Keratinocyte (primary cell): ENCODE data around the gene VWA5A. TPM values are rescaled to one million over a fixed set of nuclear protein-coding genes. Genes with fewer than 3 reads are reported as not detected.
A peak's percentile ranks its signal among the peaks of the same experiment; 100 is the strongest.

Experiments
- DNase-seq: peaks from one replicate; pipeline ENCODE4 v3.0.0-alpha.2; 2011; ENCODE audit warnings: low read depth, missing footprints, low spot score
- FAIRE-seq: peaks from 2 replicates; lab custom pipeline; 2011; peaks lifted over from hg19 to GRCh38; lab: Jason Lieb, UNC
- H2AFZ ChIP-seq: 2 replicates; pipeline ENCODE4 v1.6.0; 2012; ENCODE audit warnings: low read length, control low read depth, inconsistent platforms; ENCODE audit not compliant: control insufficient read depth
- H3K27ac ChIP-seq: 2 replicates; pipeline ENCODE4 v1.5.1; 2011; ENCODE audit warnings: low read length; ENCODE audit not compliant: control insufficient read depth, insufficient read depth
- H3K27me3 ChIP-seq: 3 replicates; pipeline ENCODE4 v1.6.0; 2011; ENCODE audit warnings: low read length; ENCODE audit not compliant: control insufficient read depth, insufficient read depth; ENCODE audit errors: extremely low read depth
- H3K36me3 ChIP-seq, 2 experiments: 2 replicates in 1 of 2; 3 replicates in 1 of 2; pipeline ENCODE4 v1.5.1; 2011; ENCODE audit warnings: low read length in 2 of 2, mild to moderate bottlenecking in 1 of 2; ENCODE audit not compliant: control insufficient read depth in 2 of 2, insufficient read depth in 2 of 2; ENCODE audit errors: extremely low read depth in 1 of 2
- H3K4me1 ChIP-seq: 3 replicates; pipeline ENCODE4 v1.5.1; 2011; ENCODE audit warnings: low read length; ENCODE audit not compliant: control insufficient read depth, insufficient read depth; ENCODE audit errors: extremely low read depth
- H3K4me2 ChIP-seq: 3 replicates; pipeline ENCODE4 v1.6.0; 2011; ENCODE audit warnings: low read depth, low read length; ENCODE audit not compliant: control insufficient read depth, insufficient read depth; ENCODE audit errors: extremely low read depth
- H3K4me3 ChIP-seq, 3 experiments: fragments of 200-600 bp in 1 of 3; sonication (generic) in 1 of 3; 2 replicates in 2 of 3; 3 replicates in 1 of 3; pipeline ENCODE4 v1.5.1; 2011 to 2016; ENCODE audit warnings: low read length in 3 of 3, mild to moderate bottlenecking in 3 of 3, control low read depth in 2 of 3, inconsistent platforms in 1 of 3, low read depth in 1 of 3, mixed read lengths in 1 of 3, mixed run types in 1 of 3, moderate library complexity in 1 of 3; ENCODE audit not compliant: control insufficient read depth in 2 of 3, insufficient read depth in 2 of 3; ENCODE audit errors: extremely low read depth in 1 of 3
- H3K79me2 ChIP-seq: 2 replicates; pipeline ENCODE4 v1.6.0; 2012; ENCODE audit warnings: low read length; ENCODE audit not compliant: control insufficient read depth, insufficient read depth
- H3K9ac ChIP-seq: 3 replicates; pipeline ENCODE4 v1.6.0; 2011; ENCODE audit warnings: low read length; ENCODE audit not compliant: control insufficient read depth, insufficient read depth; ENCODE audit errors: extremely low read depth
- H3K9me1 ChIP-seq: 3 replicates; pipeline ENCODE4 v1.6.0; 2011; ENCODE audit warnings: low read length; ENCODE audit not compliant: control insufficient read depth, insufficient read depth; ENCODE audit errors: extremely low read depth
- H3K9me3 ChIP-seq: 2 replicates; pipeline ENCODE4 v1.5.1; 2012; ENCODE audit warnings: low read depth, low read length; ENCODE audit not compliant: control insufficient read depth
- H4K20me1 ChIP-seq: 3 replicates; pipeline ENCODE4 v1.6.0; 2011; ENCODE audit warnings: low read length; ENCODE audit not compliant: control insufficient read depth, insufficient read depth; ENCODE audit errors: extremely low read depth
- CTCF ChIP-seq, 3 experiments: IDR thresholded peaks in 1 of 3; conservative IDR thresholded peaks in 1 of 3; optimal IDR thresholded peaks in 1 of 3; 2 replicates in 2 of 3; 3 replicates in 1 of 3; pipeline versions ENCODE3 to v1.5.1; 2011; ENCODE audit warnings: low read length in 3 of 3, mild to moderate bottlenecking in 3 of 3, moderate library complexity in 2 of 3, control low read depth in 1 of 3, inconsistent platforms in 1 of 3; ENCODE audit not compliant: insufficient read depth in 2 of 3; ENCODE audit errors: extremely low read depth in 1 of 3
- EZH2 ChIP-seq: IDR thresholded peaks from one replicate; pipeline ENCODE4 v1.6.1; 2012; ENCODE audit warnings: inconsistent platforms, mild to moderate bottlenecking, low read length, moderate library complexity
- dilution Hi-C: fragments of 300-500 bp; cut with MboI; formaldehyde crosslinking; loops from one replicate; pipeline ENCODE4 v1.7.0; 2020; ENCODE audit warnings: low sequenced_read_pairs; ENCODE audit not compliant: extremely low pct_ligation_motif_present
- polyA plus RNA-seq, 5 experiments: library from polyadenylated mRNA; depleted of rRNA in 3 of 5; stranded (reverse) in 3 of 5; stranded (forward) in 1 of 5; unstranded in 1 of 5; fragments of >200 nt; gene quantifications; 1 replicate in 1 of 5; 2 replicates in 3 of 5; 3 replicates in 1 of 5; pipeline versions ENCODE4 v1.2.1 to v1.2.3, GENCODE V29; 2011 to 2012; ENCODE audit warnings: missing spikeins in 2 of 5, low read depth in 1 of 5, low replicate concordance in 1 of 5

The VWA5A gene
- polyA plus RNA-seq, 1 donor (not counting 4 experiments of a cell fraction or from before 2014, with no cell fraction given), result 36.4 TPM

DNA sequence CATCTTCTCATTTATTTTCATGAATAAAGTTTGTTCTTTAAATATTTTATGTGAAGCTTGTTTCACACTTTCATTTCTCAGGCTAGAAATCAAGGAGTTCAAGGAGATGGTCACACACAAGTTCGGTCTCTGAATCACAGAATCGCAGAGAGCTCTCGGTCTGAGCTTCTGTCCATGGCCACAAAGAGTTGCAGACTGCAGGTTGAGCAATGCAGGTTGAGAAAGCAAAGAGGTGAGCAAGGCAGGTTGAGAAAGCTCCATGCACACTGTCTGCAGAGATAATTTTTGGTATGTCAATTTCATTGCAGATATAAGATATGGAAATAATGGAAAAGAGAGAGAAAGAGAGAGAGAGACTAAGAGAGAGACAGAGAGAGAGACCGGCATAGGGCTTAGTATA is 32.9 kb upstream of the VWA5A start:
- Histone ChIP-seq H4K20me1 (no peaks in the 10 kb centered on the region), H3K27ac (no peak overlapping the region), H3K4me2 (no peak overlapping the region), H3K36me3 (no peaks in the 10 kb centered on the region), H3K4me1 (peaks cover 30% of the 10 kb centered on the region), H3K9me3 (no peaks in the 10 kb centered on the region), H3K27me3 (no peaks in the 10 kb centered on the region), H3K9ac (no peak overlapping the region), H2AFZ (no peak overlapping the region), H3K4me3 (no peak overlapping the region), H3K9me1 (no peaks in the 10 kb centered on the region), H3K79me2 (no peaks in the 10 kb centered on the region)
- dilution Hi-C loops, result no loop called here
- no peak for FAIRE-seq
- TF ChIP-seq EZH2, result no peak
- no peak for TF ChIP-seq CTCF (optimal IDR thresholded peaks at IDR 0.05 in 1 of 3, IDR thresholded peaks at IDR 0.05 in 1 of 3, conservative IDR thresholded peaks at IDR 0.05 in 1 of 3; ENCODE audit: extremely low read depth in 1 of 3, insufficient read depth in 2 of 3, low read length in 3 of 3)
- DNase-seq, result no peak

GRCh38 chr11:124085583-124085982 is 29.7 kb upstream of the VWA5A start:
- Histone ChIP-seq H4K20me1 (no peaks in the 10 kb centered on the region), H3K27me3 (no peaks in the 10 kb centered on the region), H3K9me3 (no peaks in the 10 kb centered on the region), H3K4me1 (peaks cover 18% of the 10 kb centered on the region), H3K27ac (peak overlapping the region; percentile 3), H3K4me3 (no peak overlapping the region), H3K9me1 (no peaks in the 10 kb centered on the region), H3K4me2 (no peak overlapping the region), H3K36me3 (no peaks in the 10 kb centered on the region), H3K79me2 (no peaks in the 10 kb centered on the region), H2AFZ (peak overlapping the region; percentile 45), H3K9ac (no peak overlapping the region)
- TF ChIP-seq EZH2 (no peak), CTCF (optimal IDR thresholded peaks at IDR 0.05 in 1 of 3, IDR thresholded peaks at IDR 0.05 in 1 of 3, conservative IDR thresholded peaks at IDR 0.05 in 1 of 3; ENCODE audit: extremely low read depth in 1 of 3, insufficient read depth in 2 of 3, low read length in 3 of 3) (no peak)
- dilution Hi-C loops, result no loop called here
- no peak for FAIRE-seq
- no peak for DNase-seq
